Retinal pigment epithelial cell (primary cell): ENCODE measurements around the gene GBGT1.
A peak's percentile ranks its signal among the peaks of the same experiment; 100 is the strongest.

Experiments used
- DNase-seq: peaks from one replicate; pipeline ENCODE4 v3.0.0-alpha.2; 2010; ENCODE audit warnings: low read depth
- H3K4me3 ChIP-seq: 2 replicates; pipeline ENCODE4 v1.5.1; 2011; ENCODE audit warnings: mild to moderate bottlenecking, low read length, control low read depth, moderate library complexity
- CTCF ChIP-seq: conservative IDR thresholded peaks from 2 replicates; pipeline ENCODE4 v1.5.1; 2011; ENCODE audit warnings: low read depth, low read length, control low read depth, inconsistent platforms

Gene GBGT1

GRCh38 chr9:133103183-133103986 is 60.3 kb downstream of the GBGT1 start:
- no peak overlapping the region for H3K4me3 ChIP-seq
- DNase-seq: no peak
- TF ChIP-seq CTCF: peak; percentile 92
